22Rv1 (cell line): ENCODE data around the gene HTR7.

Experiments
- CTCF ChIP-seq: fragments of 450-650 bp; IDR thresholded peaks from 2 replicates; pipeline ENCODE4 v1.5.1; 2017; ENCODE audit warnings: mild to moderate bottlenecking
- ZFX ChIP-seq: fragments of 450-650 bp; IDR thresholded peaks from 2 replicates; pipeline ENCODE4 v1.6.1; 2017; ENCODE audit warnings: antibody characterized with exemption, borderline replicate concordance

DNA sequence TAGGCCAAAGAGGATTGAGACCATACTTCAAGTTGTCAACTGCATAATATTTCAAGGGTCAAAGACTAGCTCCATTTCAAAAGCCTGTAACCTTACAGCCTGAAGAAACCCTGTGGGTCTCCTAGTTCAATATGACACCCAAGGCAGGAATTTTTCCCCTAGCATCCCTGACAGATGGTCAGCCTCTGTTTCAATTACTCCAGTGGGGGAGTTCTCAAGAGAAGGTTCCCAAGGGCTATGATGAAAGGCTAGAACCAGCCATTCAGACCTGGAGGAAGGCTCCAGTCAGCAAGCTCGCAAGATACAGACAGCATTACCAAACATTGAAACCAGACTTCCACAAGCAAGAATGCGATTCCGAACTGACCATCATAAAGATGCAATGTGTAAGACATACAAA is 1.6 kb downstream of the HTR7 start:
- TF ChIP-seq CTCF (no peak), ZFX (no peak)
